ENCODE data around the gene TRIM8. TPM values are rescaled to one million over a fixed set of nuclear protein-coding genes. Genes with fewer than 3 reads are reported as not detected.

Gene TRIM8
- total and polyA plus RNA-seq, 2 donors (not counting 3 experiments of a cell fraction or from before 2014, with no cell fraction given): 74.1 to 114 TPM

DNA sequence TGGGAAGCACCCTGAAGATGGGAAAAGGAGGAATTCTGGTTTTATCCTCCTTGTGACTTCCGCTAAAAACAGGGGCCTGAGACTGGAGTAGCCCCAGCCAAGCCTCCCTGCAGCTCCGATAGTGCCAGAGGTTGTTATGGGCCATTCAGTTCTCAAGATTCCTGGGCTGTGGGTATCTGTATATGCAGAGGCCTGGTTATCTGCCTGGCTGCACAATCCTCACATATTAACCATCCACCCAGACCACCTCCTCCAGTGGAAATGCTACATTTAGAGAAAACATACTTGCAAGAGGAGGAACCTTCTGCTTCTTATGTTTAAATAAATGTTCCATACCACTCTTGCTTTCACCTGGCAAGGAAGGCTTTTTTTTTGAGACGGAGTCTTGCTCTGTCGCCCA is 35.3 kb downstream of the TRIM8 start:
- H2AFZ ChIP-seq (ENCODE audit: low read depth, low read length): no peak overlapping the region
- H3K27me3 ChIP-seq (ENCODE audit: control insufficient read depth in 2 of 2, insufficient read depth in 2 of 2, low read length in 2 of 2): no peaks in the 10 kb centered on the region
- POLR2A ChIA-PET: interaction anchor here (0.6 kb wide), 1 partner anchor 137 kb away, joined by 6 read pairs; no protein-coding TSS in a partner anchor
- H4K20me1 ChIP-seq (replicated peaks; ENCODE audit: control insufficient read depth, extremely low read depth, insufficient read depth, low read length): no peaks in the 10 kb centered on the region
- H3K9me1 ChIP-seq (replicated peaks; ENCODE audit: control insufficient read depth, extremely low read depth, insufficient read depth, low read length): no peaks in the 10 kb centered on the region
- no peak overlapping the region for H3K27ac ChIP-seq (ENCODE audit: insufficient read depth, low read depth, low read length)
- no TSS peak for BruUV-seq (replicated peaks)
- intact Hi-C loops (cut with micrococcal nuclease): loop anchor here (1.0 to 2.0 kb wide), 2 partner anchors 33 to 222 kb away; no protein-coding TSS in a partner anchor
- TF ChIP-seq JUN (IDR thresholded peaks at IDR 0.05; ENCODE audit: borderline replicate concordance, insufficient read depth, insufficient read length, low read depth): no peak
- TF ChIP-seq POLR2AphosphoS5 (IDR thresholded peaks at IDR 0.05; ENCODE audit: insufficient read depth, low read depth, low read length): no peak
- no peak for TF ChIP-seq FOS (IDR thresholded peaks at IDR 0.05; ENCODE audit: borderline replicate concordance, insufficient read depth, low read length)
- no peak for TF ChIP-seq POLR2A (IDR thresholded peaks at IDR 0.05; ENCODE audit: low read depth, low read length)
- no peak for DNase-seq (ENCODE audit: low read depth, low spot score)
- H3K79me2 ChIP-seq (ENCODE audit: control insufficient read depth, insufficient read depth, low read length): no peaks in the 10 kb centered on the region
- H3K4me1 ChIP-seq (ENCODE audit: control insufficient read depth, extremely low read depth, insufficient read depth, low read length): no peaks in the 10 kb centered on the region
- H3K36me3 ChIP-seq (ENCODE audit: control insufficient read depth in 2 of 2, extremely low read depth in 1 of 2, insufficient read depth in 2 of 2, low read length in 2 of 2): no peaks in the 10 kb centered on the region
- FAIRE-seq: no peak
- dilution Hi-C loops (cut with MboI; ENCODE audit: extremely low pct_ligation_motif_present, low sequenced_read_pairs): no loop called here
- H3K4me3 ChIP-seq (replicated peaks in 1 of 3; ENCODE audit: insufficient read depth in 1 of 3, low read depth in 1 of 3, low read length in 3 of 3): no peak overlapping the region
- H3K9me3 ChIP-seq (replicated peaks; ENCODE audit: control insufficient read depth, insufficient read depth, low read length): no peaks in the 10 kb centered on the region
- CTCF ChIA-PET: interaction anchor here (0.7 to 8.1 kb wide), 15 partner anchors 9 to 226 kb away, joined by 3 to 75 read pairs (median 6); partner anchors contain the start of gene ARL3
- H3K4me2 ChIP-seq (ENCODE audit: insufficient read depth, low read length): no peak overlapping the region
- no peak overlapping the region for H3K9ac ChIP-seq (replicated peaks; ENCODE audit: extremely low read depth, insufficient read depth, low read length)

DNA sequence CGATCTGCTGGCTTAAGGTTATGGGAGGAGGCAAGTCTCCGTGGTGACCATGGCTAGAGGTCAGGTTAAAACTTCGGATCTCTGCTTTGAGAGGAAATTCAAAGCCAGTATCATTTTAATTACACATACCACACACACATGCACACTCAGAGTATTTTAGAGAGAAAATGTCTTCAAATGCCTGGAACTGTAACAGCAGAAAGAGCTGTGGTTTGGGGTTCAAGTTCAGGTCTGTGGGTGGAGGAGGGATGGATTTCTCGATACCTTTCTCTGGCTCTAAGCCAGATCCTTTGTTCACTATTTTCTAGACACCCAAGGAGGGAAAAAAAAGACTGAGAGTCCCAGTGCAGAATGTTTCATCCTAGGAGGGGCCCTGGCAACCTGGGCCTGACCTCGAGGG is 37.4 kb downstream of the TRIM8 start:
- no peaks in the 10 kb centered on the region for H3K9me3 ChIP-seq (replicated peaks; ENCODE audit: control insufficient read depth, insufficient read depth, low read length)
- CTCF ChIA-PET: no interaction called here
- no peak overlapping the region for H2AFZ ChIP-seq (ENCODE audit: low read depth, low read length)
- peaks cover 0 to 5% of the 10 kb centered on the region in 2 experiments for H3K36me3 ChIP-seq (ENCODE audit: control insufficient read depth in 2 of 2, extremely low read depth in 1 of 2, insufficient read depth in 2 of 2, low read length in 2 of 2)
- DNase-seq (ENCODE audit: low read depth, low spot score) (no peak), FAIRE-seq (no peak)
- no peak overlapping the region for H3K4me3 ChIP-seq (replicated peaks in 1 of 3; ENCODE audit: insufficient read depth in 1 of 3, low read depth in 1 of 3, low read length in 3 of 3)
- H3K79me2 ChIP-seq (ENCODE audit: control insufficient read depth, insufficient read depth, low read length): no peaks in the 10 kb centered on the region
- no peak overlapping the region for H3K4me2 ChIP-seq (ENCODE audit: insufficient read depth, low read length)
- no peaks in the 10 kb centered on the region for H3K9me1 ChIP-seq (replicated peaks; ENCODE audit: control insufficient read depth, extremely low read depth, insufficient read depth, low read length)
- intact Hi-C loops (cut with micrococcal nuclease): no loop called here
- no TSS peak for BruUV-seq (replicated peaks)
- dilution Hi-C loops (cut with MboI; ENCODE audit: extremely low pct_ligation_motif_present, low sequenced_read_pairs): no loop called here
- no peak overlapping the region for H3K27ac ChIP-seq (ENCODE audit: insufficient read depth, low read depth, low read length)
- no peaks in the 10 kb centered on the region for H3K27me3 ChIP-seq (ENCODE audit: control insufficient read depth in 2 of 2, insufficient read depth in 2 of 2, low read length in 2 of 2)
- POLR2A ChIA-PET: interaction anchor here (0.7 kb wide), 1 partner anchor 12 kb away, joined by 4 read pairs; no protein-coding TSS in a partner anchor
- H3K4me1 ChIP-seq (ENCODE audit: control insufficient read depth, extremely low read depth, insufficient read depth, low read length): no peaks in the 10 kb centered on the region
- TF ChIP-seq, protein P1, sequence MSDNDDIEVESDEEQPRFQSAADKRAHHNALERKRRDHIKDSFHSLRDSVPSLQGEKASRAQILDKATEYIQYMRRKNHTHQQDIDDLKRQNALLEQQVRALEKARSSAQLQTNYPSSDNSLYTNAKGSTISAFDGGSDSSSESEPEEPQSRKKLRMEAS (IDR thresholded peaks at IDR 0.05; ENCODE audit: insufficient read depth, insufficient read length): no peak
- TF ChIP-seq FOS (IDR thresholded peaks at IDR 0.05; ENCODE audit: borderline replicate concordance, insufficient read depth, low read length): no peak
- TF ChIP-seq GATA2 (IDR thresholded peaks at IDR 0.05; ENCODE audit: insufficient read depth, insufficient read length, low read depth, low read length): no peak
- TF ChIP-seq, protein P2, sequence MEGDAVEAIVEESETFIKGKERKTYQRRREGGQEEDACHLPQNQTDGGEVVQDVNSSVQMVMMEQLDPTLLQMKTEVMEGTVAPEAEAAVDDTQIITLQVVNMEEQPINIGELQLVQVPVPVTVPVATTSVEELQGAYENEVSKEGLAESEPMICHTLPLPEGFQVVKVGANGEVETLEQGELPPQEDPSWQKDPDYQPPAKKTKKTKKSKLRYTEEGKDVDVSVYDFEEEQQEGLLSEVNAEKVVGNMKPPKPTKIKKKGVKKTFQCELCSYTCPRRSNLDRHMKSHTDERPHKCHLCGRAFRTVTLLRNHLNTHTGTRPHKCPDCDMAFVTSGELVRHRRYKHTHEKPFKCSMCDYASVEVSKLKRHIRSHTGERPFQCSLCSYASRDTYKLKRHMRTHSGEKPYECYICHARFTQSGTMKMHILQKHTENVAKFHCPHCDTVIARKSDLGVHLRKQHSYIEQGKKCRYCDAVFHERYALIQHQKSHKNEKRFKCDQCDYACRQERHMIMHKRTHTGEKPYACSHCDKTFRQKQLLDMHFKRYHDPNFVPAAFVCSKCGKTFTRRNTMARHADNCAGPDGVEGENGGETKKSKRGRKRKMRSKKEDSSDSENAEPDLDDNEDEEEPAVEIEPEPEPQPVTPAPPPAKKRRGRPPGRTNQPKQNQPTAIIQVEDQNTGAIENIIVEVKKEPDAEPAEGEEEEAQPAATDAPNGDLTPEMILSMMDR (IDR thresholded peaks at IDR 0.05; ENCODE audit: extremely low read depth in 1 of 2, insufficient read depth in 1 of 2, low read depth in 1 of 2, low read length in 2 of 2): no peak
- TF ChIP-seq JUN (IDR thresholded peaks at IDR 0.05; ENCODE audit: borderline replicate concordance, insufficient read depth, insufficient read length, low read depth): no peak
- no peak for TF ChIP-seq POLR2A (IDR thresholded peaks at IDR 0.05; ENCODE audit: low read depth, low read length)
- TF ChIP-seq POLR2AphosphoS5 (IDR thresholded peaks at IDR 0.05; ENCODE audit: insufficient read depth, low read depth, low read length): no peak
- TF ChIP-seq EZH2 (IDR thresholded peaks at IDR 0.05; ENCODE audit: borderline replicate concordance, low read depth, low read length, severe bottlenecking): no peak
- TF ChIP-seq MYC (IDR thresholded peaks at IDR 0.05; ENCODE audit: low read depth, low read length): no peak
- H4K20me1 ChIP-seq (replicated peaks; ENCODE audit: control insufficient read depth, extremely low read depth, insufficient read depth, low read length): no peaks in the 10 kb centered on the region
- no peak overlapping the region for H3K9ac ChIP-seq (replicated peaks; ENCODE audit: extremely low read depth, insufficient read depth, low read length)

Measured in endothelial cell of umbilical vein (primary cell).